ENCODE data around the gene ENTPD2. TPM values are rescaled to one million over a fixed set of nuclear protein-coding genes. Genes with fewer than 3 reads are reported as not detected.

The ENTPD2 gene
- total and polyA plus RNA-seq, 2 experiments from 2014 or later = 1.8 to 1.9 TPM

- TF ChIP-seq ZNF462 (CRISPR knock-in tag; IDR thresholded peaks at IDR 0.05) (no peak), EZH2phosphoT487 (IDR thresholded peaks at IDR 0.05; ENCODE audit: unreplicated experiment) (no peak), POLR2AphosphoS5 (IDR thresholded peaks at IDR 0.05; ENCODE audit: low read depth) (no peak), NANOG (IDR thresholded peaks at IDR 0.05; ENCODE audit: borderline replicate concordance) (no peak), ZNF331 (CRISPR knock-in tag; IDR thresholded peaks at IDR 0.05; ENCODE audit: low read depth) (no peak), STAT1 (IDR thresholded peaks at IDR 0.05; ENCODE audit: unreplicated experiment) (no peak), ZNF114 (CRISPR knock-in tag; IDR thresholded peaks at IDR 0.05) (no peak), JUNB (IDR thresholded peaks at IDR 0.05; ENCODE audit: unreplicated experiment) (no peak), ETS1 (IDR thresholded peaks at IDR 0.05) (no peak), CREB1 (CRISPR knock-in tag; IDR thresholded peaks at IDR 0.05; ENCODE audit: low read depth) (no peak)
- TF ChIP-seq, protein P1, sequence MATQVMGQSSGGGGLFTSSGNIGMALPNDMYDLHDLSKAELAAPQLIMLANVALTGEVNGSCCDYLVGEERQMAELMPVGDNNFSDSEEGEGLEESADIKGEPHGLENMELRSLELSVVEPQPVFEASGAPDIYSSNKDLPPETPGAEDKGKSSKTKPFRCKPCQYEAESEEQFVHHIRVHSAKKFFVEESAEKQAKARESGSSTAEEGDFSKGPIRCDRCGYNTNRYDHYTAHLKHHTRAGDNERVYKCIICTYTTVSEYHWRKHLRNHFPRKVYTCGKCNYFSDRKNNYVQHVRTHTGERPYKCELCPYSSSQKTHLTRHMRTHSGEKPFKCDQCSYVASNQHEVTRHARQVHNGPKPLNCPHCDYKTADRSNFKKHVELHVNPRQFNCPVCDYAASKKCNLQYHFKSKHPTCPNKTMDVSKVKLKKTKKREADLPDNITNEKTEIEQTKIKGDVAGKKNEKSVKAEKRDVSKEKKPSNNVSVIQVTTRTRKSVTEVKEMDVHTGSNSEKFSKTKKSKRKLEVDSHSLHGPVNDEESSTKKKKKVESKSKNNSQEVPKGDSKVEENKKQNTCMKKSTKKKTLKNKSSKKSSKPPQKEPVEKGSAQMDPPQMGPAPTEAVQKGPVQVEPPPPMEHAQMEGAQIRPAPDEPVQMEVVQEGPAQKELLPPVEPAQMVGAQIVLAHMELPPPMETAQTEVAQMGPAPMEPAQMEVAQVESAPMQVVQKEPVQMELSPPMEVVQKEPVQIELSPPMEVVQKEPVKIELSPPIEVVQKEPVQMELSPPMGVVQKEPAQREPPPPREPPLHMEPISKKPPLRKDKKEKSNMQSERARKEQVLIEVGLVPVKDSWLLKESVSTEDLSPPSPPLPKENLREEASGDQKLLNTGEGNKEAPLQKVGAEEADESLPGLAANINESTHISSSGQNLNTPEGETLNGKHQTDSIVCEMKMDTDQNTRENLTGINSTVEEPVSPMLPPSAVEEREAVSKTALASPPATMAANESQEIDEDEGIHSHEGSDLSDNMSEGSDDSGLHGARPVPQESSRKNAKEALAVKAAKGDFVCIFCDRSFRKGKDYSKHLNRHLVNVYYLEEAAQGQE (IDR thresholded peaks at IDR 0.05; ENCODE audit: unreplicated experiment) = no peak
Observed at GRCh38 chr9:137080260-137081122, 26.6 kb upstream of the ENTPD2 start (continued).
